DMS79 (cell line): ENCODE results near the gene NKX1-2.

Experiments used
- DNase-seq: peaks from one replicate; lab custom pipeline; 2025; lab: John Stamatoyannopoulos, UW

Gene NKX1-2

GRCh38 chr10:124415210-124415609 is 34.6 kb downstream of the NKX1-2 start:
- no peak for DNase-seq

- DNase-seq = no peak
Measured at GRCh38 chr10:124414076-124414475, 35.8 kb downstream of the NKX1-2 start.

GRCh38 chr10:124409696-124410095 is 40.1 kb downstream of the NKX1-2 start:
- DNase-seq = no peak

- DNase-seq = no peak
Measured at GRCh38 chr10:124408357-124408756, 41.5 kb downstream of the NKX1-2 start.

GRCh38 chr10:124407456-124407855 is 42.4 kb downstream of the NKX1-2 start:
- DNase-seq = no peak

GRCh38 chr10:124403548-124403947 is 46.3 kb downstream of the NKX1-2 start:
- no peak for DNase-seq

GRCh38 chr10:124402273-124402672 is 47.6 kb downstream of the NKX1-2 start:
- DNase-seq = no peak

- no peak for DNase-seq
Measured at GRCh38 chr10:124401633-124402032, 48.2 kb downstream of the NKX1-2 start.
